Ishikawa (cell line): Measurements from ENCODE around the gene TNPO3.

ENCODE experiments used
- EP300 ChIP-seq: IDR thresholded peaks from 2 replicates; pipeline ENCODE4 v1.6.1; 2012; ENCODE audit warnings: borderline replicate concordance
- FOXM1 ChIP-seq: IDR thresholded peaks from 2 replicates; pipeline ENCODE4 v1.6.1; 2012; ENCODE audit warnings: low read depth, borderline replicate concordance
- RAD21 ChIP-seq: IDR thresholded peaks from 2 replicates; pipeline ENCODE4 v1.6.1; 2012; ENCODE audit warnings: low read depth
- TAF1 ChIP-seq: IDR thresholded peaks from 2 replicates; pipeline ENCODE4 v1.6.1; 2012; ENCODE audit warnings: low read depth, mild to moderate bottlenecking
- TEAD4 ChIP-seq: IDR thresholded peaks from 2 replicates; pipeline ENCODE4 v1.6.1; 2012
- TF ChIP-seq, protein P1 (sequence below): IDR thresholded peaks from 2 replicates; pipeline ENCODE4 v1.6.1; 2012; ENCODE audit warnings: low read depth, mild to moderate bottlenecking

DNA sequence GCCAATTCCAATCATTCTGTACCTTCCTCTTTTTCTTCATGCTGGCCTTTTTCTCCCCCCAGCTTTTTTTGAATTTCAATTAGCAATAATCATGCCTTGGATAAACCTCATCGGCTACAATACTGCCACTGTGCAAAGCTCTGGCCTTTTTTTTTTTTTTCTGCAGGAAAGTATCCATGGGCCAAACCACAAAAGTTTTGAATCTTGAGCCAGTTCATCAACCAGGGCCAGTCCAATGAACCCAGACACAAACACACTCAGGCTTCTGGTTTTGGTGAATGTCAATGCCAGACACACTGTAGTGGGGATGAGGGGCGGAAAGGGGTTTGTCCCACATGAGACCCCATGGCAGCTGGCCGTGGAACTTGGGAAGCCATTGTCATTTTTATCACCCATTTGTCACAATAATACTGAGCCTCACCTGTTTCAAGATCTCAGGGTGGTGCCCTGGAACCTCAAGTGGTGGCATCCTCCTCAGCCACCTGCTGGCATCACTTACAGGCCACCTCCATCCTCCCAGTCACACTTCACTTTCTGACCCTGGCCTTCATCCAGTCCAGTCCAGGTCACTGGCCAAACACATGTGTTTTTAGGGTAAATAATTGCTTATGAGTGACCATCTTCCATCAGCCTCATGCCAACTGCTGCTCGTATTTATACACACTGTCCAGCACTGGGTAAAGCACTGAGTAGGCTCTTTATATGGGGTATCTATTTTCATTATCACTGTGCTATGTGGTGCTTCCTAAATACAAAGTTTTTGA, 48.8 kb upstream of the TNPO3 start:
- TF ChIP-seq TEAD4 (no peak), EP300 (no peak), FOXM1 (no peak), RAD21 (no peak), TAF1 (no peak)
- TF ChIP-seq, protein P1, sequence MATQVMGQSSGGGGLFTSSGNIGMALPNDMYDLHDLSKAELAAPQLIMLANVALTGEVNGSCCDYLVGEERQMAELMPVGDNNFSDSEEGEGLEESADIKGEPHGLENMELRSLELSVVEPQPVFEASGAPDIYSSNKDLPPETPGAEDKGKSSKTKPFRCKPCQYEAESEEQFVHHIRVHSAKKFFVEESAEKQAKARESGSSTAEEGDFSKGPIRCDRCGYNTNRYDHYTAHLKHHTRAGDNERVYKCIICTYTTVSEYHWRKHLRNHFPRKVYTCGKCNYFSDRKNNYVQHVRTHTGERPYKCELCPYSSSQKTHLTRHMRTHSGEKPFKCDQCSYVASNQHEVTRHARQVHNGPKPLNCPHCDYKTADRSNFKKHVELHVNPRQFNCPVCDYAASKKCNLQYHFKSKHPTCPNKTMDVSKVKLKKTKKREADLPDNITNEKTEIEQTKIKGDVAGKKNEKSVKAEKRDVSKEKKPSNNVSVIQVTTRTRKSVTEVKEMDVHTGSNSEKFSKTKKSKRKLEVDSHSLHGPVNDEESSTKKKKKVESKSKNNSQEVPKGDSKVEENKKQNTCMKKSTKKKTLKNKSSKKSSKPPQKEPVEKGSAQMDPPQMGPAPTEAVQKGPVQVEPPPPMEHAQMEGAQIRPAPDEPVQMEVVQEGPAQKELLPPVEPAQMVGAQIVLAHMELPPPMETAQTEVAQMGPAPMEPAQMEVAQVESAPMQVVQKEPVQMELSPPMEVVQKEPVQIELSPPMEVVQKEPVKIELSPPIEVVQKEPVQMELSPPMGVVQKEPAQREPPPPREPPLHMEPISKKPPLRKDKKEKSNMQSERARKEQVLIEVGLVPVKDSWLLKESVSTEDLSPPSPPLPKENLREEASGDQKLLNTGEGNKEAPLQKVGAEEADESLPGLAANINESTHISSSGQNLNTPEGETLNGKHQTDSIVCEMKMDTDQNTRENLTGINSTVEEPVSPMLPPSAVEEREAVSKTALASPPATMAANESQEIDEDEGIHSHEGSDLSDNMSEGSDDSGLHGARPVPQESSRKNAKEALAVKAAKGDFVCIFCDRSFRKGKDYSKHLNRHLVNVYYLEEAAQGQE: no peak
